GM21447 (cell line): Measurements from ENCODE around the gene S1PR3.
"Not testable (repeated sequence)": the region's sequence is repeated elsewhere in the genome, so short reads cannot be mapped to it uniquely, and the experiment has no call there.

Experiments used
- ATAC-seq: cut with Tn5 transposase; IDR thresholded peaks from one replicate; pipeline ENCODE4 v1.9.1; 2021; ENCODE audit not compliant: unreplicated experiment

The S1PR3 gene

DNA sequence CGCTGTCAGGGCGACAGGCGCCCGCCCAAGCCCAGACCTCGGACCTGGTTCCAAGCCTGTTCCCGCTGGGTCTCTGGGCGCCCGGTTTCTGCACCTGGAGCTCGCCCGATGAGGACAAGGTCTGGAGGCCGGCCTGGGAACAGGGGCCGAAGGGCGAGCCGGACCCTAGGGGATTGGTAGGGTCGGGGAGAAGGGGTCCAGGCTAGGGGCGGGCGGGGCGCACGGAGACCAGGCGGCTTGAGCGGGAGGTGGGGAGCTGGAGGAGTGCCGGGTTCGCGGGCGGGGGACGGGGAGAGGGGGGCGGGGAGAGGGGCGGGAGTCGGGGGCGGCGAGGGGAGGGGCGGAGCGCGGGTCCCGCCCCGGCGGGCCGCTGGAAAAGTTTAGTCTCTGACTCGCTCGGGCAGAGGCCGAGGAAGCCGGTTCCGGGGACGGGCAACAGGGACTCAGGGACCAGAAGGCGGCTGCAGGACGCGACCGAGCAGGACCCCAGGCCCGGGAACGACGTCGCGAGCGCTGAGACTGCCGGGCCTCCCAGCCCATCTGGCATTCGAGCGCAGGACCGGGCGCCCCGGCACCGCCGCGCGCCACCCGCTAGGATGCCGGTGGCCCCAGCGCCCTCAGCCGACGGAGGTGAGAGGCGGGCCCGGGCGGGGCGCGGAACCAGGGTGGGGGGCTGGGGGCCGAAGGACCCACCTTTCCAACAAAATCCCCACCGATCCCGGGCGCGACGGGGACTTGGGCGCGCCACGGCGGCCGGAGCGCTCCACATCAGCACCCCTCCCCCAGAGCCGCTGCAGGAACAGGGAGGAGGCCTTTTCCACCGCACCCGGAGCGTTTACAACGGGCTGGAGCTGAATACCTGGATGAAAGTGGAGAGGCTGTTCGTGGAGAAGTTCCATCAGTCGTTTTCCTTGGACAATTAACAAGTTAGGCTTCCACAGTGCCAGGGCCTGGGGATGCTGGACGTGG lies at the start of gene S1PR3:
TSS of gene S1PR3 (plus strand) at position 403 of the 969 bp plus-strand sequence. CDS start 9,733 bp downstream, outside the sequence.
- ATAC-seq: no peak

- not testable (repeated sequence) for ATAC-seq
Observed at GRCh38 chr9:88941586-88941985, 49.7 kb upstream of the S1PR3 start.

- no peak for ATAC-seq
Observed at GRCh38 chr9:88942411-88942810, 48.9 kb upstream of the S1PR3 start.

- ATAC-seq: no peak
Observed at GRCh38 chr9:88945636-88946333, 45.5 kb upstream of the S1PR3 start.

GRCh38 chr9:88947581-88948573 lies 43.4 kb upstream of the S1PR3 start:
- ATAC-seq: no peak

DNA sequence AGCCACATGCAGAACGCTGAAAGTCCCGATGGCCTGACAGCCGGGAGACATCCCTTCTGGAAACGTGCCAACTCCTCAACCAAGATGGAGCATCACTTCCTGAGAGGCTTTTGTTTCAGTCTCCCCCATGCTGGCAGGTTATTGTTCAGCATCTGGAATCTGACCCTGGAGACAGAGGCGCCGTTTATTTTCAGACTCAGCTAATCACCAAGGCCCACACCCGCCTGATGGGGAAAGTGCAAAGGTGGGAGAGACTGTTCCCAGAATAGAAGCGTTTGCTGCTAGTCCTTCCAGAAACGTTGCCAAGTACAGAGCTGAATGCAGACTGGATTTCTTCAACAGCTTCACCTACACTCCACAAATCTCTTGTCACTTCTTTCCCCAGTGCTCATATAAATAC lies 41.8 kb upstream of the S1PR3 start:
- no peak for ATAC-seq

GRCh38 chr9:88949961-88950340 lies 41.3 kb upstream of the S1PR3 start:
- ATAC-seq: no peak

GRCh38 chr9:88950341-88951154 lies 40.7 kb upstream of the S1PR3 start:
- ATAC-seq: no peak

GRCh38 chr9:88951155-88951542 lies 40.1 kb upstream of the S1PR3 start:
- ATAC-seq: no peak

GRCh38 chr9:88952086-88952615 lies 39.1 kb upstream of the S1PR3 start:
- ATAC-seq: no peak

GRCh38 chr9:88952976-88953375 lies 38.3 kb upstream of the S1PR3 start:
- no peak for ATAC-seq

DNA sequence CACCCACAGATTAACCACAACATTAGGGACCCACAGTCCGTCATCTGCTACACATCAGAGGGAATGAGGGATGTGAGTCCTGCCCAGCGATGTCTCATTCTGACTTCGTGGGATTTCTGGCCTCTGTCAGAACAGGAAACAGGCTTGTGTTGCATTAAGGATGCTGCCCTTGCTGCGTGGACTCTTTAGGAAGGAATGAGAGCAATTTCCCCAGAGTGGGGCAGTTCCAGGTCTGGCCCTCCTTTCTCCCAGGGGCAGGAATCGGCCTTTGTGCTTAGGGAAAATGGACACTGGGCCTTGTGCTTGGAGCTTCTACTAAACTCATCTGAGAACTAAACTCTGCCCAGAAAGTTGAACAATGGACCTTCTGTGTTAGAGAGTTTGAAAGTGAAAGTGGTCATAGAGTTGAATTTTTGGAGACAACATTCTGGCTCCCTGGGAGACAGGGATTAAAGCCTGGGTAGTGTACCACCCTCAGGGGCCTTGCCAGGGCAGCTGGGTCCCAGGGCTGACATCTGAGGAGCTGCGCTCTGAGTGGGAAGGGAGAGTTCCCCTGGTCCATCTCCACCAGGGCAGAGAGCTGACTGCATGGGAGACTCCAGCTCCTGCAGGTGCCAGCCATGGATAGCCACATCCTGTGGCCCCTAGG lies 37.8 kb upstream of the S1PR3 start:
- no peak for ATAC-seq

DNA sequence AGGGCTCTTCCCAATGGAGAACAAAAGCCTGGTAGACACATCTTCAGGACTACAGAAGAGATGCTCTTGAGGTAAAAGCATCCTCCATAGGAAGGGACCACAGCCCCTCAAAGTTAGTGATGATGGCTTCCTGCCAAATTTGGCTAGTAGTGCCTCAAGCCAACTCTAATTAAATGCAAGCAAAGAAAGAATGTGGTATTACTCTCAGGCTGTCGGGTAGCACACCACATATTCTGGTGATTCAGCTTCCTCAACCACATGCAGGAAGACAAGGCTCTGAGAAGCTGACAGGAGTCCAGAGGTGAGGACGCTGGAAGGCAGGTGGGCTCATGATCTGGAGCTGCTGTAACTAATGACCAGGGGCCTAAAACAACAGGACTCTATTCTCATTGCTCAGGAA lies 37.2 kb upstream of the S1PR3 start:
- ATAC-seq: no peak

- ATAC-seq: no peak
Observed at GRCh38 chr9:88957526-88957925, 33.7 kb upstream of the S1PR3 start.

DNA sequence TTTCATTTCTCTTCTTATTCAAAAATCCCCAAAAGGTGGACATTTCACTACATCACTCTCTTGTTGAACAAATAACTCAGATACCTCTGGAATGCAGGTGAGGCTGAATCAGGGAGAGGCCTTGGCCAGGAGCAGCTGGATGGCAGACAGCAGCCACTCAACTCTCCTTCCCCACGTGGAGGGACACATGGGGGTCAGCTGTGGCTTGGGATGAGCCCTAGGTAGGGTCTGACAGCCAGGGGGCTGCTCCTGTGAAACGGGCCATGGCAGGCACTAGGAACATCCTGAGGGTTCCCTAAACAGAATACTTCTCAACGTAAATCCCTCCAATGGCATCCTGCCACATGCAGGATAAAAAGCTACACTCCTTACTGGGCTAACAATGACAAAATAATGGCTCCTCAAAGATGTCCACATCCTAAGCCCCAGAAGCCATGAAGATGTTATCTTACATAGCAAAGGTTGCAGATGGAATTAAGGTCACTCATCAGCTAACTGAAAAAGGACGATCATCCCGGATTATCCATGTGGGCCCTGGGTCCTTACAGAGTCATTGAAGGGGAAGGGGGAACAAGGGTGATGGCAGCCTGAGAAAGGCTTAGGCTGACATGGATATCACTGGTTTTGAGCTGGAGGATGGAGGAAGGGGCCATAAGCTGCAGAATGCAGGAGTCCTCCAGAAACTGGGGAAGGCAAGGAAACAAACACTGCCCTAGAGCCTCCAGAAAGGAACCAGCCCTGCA lies 31.4 kb upstream of the S1PR3 start:
- no peak for ATAC-seq

DNA sequence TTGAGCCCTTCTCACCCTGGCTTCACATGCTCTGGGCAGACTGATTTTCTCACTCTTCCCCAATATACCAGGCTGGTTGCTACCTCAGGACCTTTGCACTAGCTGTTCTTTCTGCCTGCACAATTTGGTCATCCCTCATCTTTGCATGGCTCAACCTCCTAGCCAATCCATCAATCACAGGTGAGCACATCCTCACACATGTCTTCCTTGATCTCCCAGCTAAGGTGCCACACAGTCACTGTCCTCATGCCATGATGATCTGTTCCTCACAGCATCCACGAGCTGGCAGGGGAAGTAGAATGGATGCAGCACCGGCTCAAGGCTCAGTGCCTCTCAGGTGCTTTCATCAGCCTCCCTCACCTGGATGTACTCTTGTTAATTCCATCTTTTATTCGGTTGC lies 30.6 kb upstream of the S1PR3 start:
- no peak for ATAC-seq

DNA sequence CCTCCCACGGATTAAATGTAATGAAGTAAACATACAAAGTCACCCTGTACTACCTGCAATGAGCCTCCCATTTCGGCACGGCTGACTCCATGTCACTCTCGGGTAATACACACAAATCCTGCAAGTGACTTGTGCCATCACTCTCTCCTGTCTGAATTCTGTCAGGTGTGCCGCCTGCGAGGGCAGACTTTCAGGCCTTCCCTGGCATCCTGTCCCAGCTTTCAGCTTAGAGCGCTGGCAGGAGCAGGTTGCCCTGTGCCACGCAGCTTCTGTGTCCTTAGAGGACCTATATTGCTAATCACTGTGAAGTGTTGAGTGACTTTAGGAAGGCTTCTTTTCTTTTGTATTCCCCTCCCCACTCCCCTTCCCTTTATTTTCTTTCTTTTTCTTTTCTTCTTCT lies 25.8 kb upstream of the S1PR3 start:
- no peak for ATAC-seq

DNA sequence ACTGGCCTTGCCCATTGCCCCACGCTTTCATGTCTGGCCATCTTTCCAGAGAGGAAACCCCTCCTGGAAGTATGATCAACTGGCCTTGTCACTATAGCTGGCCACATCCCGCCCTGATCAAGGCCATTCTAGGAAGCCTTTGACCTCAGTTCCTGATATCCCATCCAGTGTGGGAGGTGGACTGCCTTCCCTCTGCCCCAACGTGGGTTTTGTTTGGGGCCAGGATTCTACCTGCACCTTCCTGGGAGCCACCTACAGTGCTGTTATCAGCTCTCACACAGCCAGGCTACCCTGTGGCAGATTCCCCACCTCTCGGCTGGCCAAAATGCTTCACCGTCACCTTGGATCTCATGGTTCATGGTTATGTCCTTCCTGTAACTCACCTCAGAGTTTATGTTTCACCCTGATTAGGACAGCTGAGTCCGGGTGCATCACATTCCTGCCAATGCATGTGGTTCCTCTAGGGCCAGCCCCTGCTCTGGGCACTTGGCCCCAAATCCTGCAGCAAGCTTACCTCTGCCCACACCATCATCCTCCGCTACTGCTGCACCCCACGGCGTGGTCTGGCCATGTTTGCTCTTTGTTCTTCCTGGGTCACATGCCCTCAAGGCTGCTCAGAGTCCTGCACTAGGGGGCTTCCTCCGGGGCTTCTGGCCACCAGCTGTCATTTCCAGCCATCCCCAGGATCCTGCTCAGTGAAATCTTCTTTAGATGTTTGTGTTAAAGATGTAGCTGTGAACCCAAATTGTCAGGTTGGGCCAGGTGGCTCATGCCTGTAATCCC lies 24.2 kb upstream of the S1PR3 start:
- no peak for ATAC-seq
